Globus pallidus (tissue), 1 donor: ENCODE measurements around the gene RBM48.
"Not testable (repeated sequence)": the region's sequence is repeated elsewhere in the genome, so short reads cannot be mapped to it uniquely, and the experiment has no call there.

ENCODE experiments used
- DNase-seq: peaks from one replicate; pipeline ENCODE4 v3.0.0-alpha.2; 2015; ENCODE audit warnings: low spot score

Gene RBM48

GRCh38 chr7:92528188-92528957, at the start of gene RBM48, which contains the start of gene PEX1:
RBM48 (plus strand) TSS chr7:92528795; CDS start chr7:92528814, 19 bp downstream.
PEX1 (minus strand) TSS chr7:92528520; CDS start chr7:92528435, 85 bp downstream.
- peak; percentile 99 for DNase-seq

GRCh38 chr7:92479146-92479545, 49.4 kb upstream of the RBM48 start:
- not testable (repeated sequence) for DNase-seq

GRCh38 chr7:92483624-92484023, 45.0 kb upstream of the RBM48 start:
- DNase-seq, result not testable (repeated sequence)

GRCh38 chr7:92484226-92484625, 44.4 kb upstream of the RBM48 start:
- not testable (repeated sequence) for DNase-seq

GRCh38 chr7:92485267-92485892, 43.2 kb upstream of the RBM48 start:
- no peak for DNase-seq

- no peak for DNase-seq
These were observed 42.6 kb upstream of the RBM48 start for GRCh38 chr7:92485974-92486373.

GRCh38 chr7:92487804-92488203, 40.8 kb upstream of the RBM48 start:
- no peak for DNase-seq

- no peak for DNase-seq
These were observed 39.0 kb upstream of the RBM48 start for GRCh38 chr7:92489634-92490033.

GRCh38 chr7:92496876-92497275, 31.7 kb upstream of the RBM48 start:
- no peak for DNase-seq

- DNase-seq, result no peak
These were observed 30.0 kb upstream of the RBM48 start for GRCh38 chr7:92498557-92498956.

- no peak for DNase-seq
These were observed 24.8 kb upstream of the RBM48 start for GRCh38 chr7:92503767-92504166.

- no peak for DNase-seq
These were observed 24.0 kb upstream of the RBM48 start for GRCh38 chr7:92504563-92504962.

- no peak for DNase-seq
These were observed 22.2 kb upstream of the RBM48 start for GRCh38 chr7:92506363-92506762.

GRCh38 chr7:92508946-92509345, 19.6 kb upstream of the RBM48 start:
- no peak for DNase-seq

GRCh38 chr7:92513167-92513902, 15.3 kb upstream of the RBM48 start:
- no peak for DNase-seq

GRCh38 chr7:92517631-92518030, 11.0 kb upstream of the RBM48 start:
- DNase-seq, result no peak

- DNase-seq, result no peak
These were observed 8.6 kb upstream of the RBM48 start for GRCh38 chr7:92520024-92520423.

- DNase-seq, result no peak
These were observed 5.5 kb upstream of the RBM48 start for GRCh38 chr7:92523110-92523509.

GRCh38 chr7:92527300-92528187, 1.1 kb upstream of the RBM48 start:
- peak; percentile 24 for DNase-seq

GRCh38 chr7:92528958-92529264, 316 bp downstream of the RBM48 start:
- no peak for DNase-seq

- DNase-seq, result peak; percentile 12
These were observed 6.0 kb downstream of the RBM48 start for GRCh38 chr7:92534572-92534971.

GRCh38 chr7:92543542-92543941, 14.9 kb downstream of the RBM48 start:
- DNase-seq, result not testable (repeated sequence)
